ENCODE measurements around the gene ARID1B. TPM values are rescaled to one million over a fixed set of nuclear protein-coding genes. Genes with fewer than 3 reads are reported as not detected.

ARID1B gene
- total and polyA plus RNA-seq, 4 donors = 7.0 to 49.0 (median 24.2) TPM

DNA sequence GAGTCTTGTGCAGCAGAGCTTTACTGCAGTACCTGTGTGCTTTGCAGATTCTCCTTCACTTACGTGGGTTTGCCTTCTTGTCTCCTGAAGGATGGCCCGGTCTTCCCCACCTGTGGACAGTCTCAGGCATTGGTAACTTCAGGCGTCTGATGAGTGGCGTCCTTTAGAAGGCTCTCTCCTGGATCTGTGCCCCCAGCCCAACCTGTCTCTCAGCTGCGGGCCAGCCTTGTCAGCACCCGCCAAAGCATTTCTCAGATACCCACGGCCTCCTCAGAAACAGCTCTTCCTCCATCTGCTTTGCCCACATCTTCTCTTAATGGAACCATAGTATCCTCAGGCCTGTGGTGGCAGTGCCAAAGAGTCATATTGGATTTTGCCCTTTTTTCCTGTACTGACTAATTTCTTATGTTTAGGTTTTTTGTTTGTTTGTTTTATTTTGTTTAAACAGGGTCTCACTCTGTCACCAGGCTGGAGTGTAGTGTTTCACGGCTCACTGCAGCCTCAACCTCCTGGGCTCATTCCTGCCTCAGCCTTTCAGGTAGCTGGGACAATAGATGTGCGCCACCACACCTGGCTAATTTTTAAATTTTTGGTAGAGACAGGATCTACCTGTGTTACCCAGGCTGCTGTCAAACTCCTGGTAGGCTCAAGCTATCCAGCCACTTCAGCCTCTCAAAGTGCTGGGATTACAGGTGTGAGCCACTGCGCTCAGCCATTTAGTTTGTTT, 96.6 kb downstream of the ARID1B start:
- no peaks in the 10 kb centered on the region for H3K27me3 ChIP-seq (ENCODE audit: control insufficient read depth in 4 of 4, insufficient read depth in 4 of 4, low read length in 3 of 4)
- H3K9ac ChIP-seq (ENCODE audit: low read depth in 1 of 2, low read length in 2 of 2) = no peak overlapping the region
- TF ChIP-seq YY1 (IDR thresholded peaks at IDR 0.05) (no peak), EGR1 (IDR thresholded peaks at IDR 0.05; ENCODE audit: low read depth in 2 of 2) (no peak), FOXA2 (IDR thresholded peaks at IDR 0.05) (no peak), RAD21 (IDR thresholded peaks at IDR 0.05) (no peak)
- TF ChIP-seq, protein P1, sequence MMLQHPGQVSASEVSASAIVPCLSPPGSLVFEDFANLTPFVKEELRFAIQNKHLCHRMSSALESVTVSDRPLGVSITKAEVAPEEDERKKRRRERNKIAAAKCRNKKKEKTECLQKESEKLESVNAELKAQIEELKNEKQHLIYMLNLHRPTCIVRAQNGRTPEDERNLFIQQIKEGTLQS (IDR thresholded peaks at IDR 0.05) = no peak
- TF ChIP-seq, protein P2, sequence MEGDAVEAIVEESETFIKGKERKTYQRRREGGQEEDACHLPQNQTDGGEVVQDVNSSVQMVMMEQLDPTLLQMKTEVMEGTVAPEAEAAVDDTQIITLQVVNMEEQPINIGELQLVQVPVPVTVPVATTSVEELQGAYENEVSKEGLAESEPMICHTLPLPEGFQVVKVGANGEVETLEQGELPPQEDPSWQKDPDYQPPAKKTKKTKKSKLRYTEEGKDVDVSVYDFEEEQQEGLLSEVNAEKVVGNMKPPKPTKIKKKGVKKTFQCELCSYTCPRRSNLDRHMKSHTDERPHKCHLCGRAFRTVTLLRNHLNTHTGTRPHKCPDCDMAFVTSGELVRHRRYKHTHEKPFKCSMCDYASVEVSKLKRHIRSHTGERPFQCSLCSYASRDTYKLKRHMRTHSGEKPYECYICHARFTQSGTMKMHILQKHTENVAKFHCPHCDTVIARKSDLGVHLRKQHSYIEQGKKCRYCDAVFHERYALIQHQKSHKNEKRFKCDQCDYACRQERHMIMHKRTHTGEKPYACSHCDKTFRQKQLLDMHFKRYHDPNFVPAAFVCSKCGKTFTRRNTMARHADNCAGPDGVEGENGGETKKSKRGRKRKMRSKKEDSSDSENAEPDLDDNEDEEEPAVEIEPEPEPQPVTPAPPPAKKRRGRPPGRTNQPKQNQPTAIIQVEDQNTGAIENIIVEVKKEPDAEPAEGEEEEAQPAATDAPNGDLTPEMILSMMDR (IDR thresholded peaks at IDR 0.05; ENCODE audit: low read depth, low read length, missing input control) = no peak
- TF ChIP-seq, protein P3, sequence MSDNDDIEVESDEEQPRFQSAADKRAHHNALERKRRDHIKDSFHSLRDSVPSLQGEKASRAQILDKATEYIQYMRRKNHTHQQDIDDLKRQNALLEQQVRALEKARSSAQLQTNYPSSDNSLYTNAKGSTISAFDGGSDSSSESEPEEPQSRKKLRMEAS (IDR thresholded peaks at IDR 0.05) = no peak
- no peaks in the 10 kb centered on the region for H3K36me3 ChIP-seq (ENCODE audit: control insufficient read depth in 4 of 4, insufficient read depth in 3 of 4, low read depth in 1 of 4, low read length in 3 of 4)
- peaks cover 3 to 17% (median 9%) of the 10 kb centered on the region in 4 donors for H3K4me1 ChIP-seq (ENCODE audit: control insufficient read depth in 4 of 4, insufficient read depth in 4 of 4, low read length in 3 of 4)
- H3K9me3 ChIP-seq (ENCODE audit: control insufficient read depth in 4 of 4, low read length in 3 of 4) = no peaks in the 10 kb centered on the region
- DNase-seq (ENCODE audit: low spot score) = no peak
- H3K27ac ChIP-seq (ENCODE audit: low read depth in 1 of 2, low read length in 2 of 2) = no peak overlapping the region
- 88% methylated on average over 10 of the region's 10 CpGs for WGBS
- no peak overlapping the region for H3K4me3 ChIP-seq (ENCODE audit: low read depth in 1 of 3, low read length in 3 of 3)

DNA sequence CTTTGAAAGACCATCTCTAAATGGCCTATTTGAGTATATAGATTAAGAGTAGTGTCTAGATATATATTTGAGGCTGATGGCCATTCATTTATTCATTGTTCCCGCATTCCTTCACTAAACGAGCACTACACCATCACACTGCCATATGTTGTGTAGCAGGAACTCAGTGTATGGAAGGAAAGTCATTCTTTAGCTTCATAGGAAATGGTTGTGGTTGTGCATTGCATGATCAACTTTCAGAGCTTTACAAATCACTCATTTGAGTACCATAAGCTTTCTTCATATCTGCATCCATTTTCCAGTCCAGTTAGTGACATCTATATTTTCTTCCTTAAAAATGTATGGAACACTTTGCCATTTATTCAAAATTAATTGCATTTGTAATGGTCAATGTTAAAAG, 97.9 kb downstream of the ARID1B start:
- TF ChIP-seq TAF1 (conservative IDR thresholded peaks at IDR 0.05) (no peak), NR2F2 (IDR thresholded peaks at IDR 0.05) (no peak), RXRA (IDR thresholded peaks at IDR 0.05) (no peak), JUND (IDR thresholded peaks at IDR 0.05) (no peak), HNF4G (IDR thresholded peaks at IDR 0.05) (no peak), FOXA2 (IDR thresholded peaks at IDR 0.05) (no peak), GABPA (IDR thresholded peaks at IDR 0.05 in 1 of 2, conservative IDR thresholded peaks at IDR 0.05 in 1 of 2) (no peak), EGR1 (IDR thresholded peaks at IDR 0.05; ENCODE audit: low read depth in 2 of 2) (no peak), HNF4A (conservative IDR thresholded peaks at IDR 0.05) (no peak), YY1 (IDR thresholded peaks at IDR 0.05) (no peak), RAD21 (IDR thresholded peaks at IDR 0.05) (no peak), FOXA1 (IDR thresholded peaks at IDR 0.05) (no peak), SP1 (IDR thresholded peaks at IDR 0.05) (no peak)
- TF ChIP-seq, protein P4, sequence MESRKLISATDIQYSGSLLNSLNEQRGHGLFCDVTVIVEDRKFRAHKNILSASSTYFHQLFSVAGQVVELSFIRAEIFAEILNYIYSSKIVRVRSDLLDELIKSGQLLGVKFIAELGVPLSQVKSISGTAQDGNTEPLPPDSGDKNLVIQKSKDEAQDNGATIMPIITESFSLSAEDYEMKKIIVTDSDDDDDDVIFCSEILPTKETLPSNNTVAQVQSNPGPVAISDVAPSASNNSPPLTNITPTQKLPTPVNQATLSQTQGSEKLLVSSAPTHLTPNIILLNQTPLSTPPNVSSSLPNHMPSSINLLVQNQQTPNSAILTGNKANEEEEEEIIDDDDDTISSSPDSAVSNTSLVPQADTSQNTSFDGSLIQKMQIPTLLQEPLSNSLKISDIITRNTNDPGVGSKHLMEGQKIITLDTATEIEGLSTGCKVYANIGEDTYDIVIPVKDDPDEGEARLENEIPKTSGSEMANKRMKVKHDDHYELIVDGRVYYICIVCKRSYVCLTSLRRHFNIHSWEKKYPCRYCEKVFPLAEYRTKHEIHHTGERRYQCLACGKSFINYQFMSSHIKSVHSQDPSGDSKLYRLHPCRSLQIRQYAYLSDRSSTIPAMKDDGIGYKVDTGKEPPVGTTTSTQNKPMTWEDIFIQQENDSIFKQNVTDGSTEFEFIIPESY (IDR thresholded peaks at IDR 0.05) = no peak
- TF ChIP-seq, protein P3 (IDR thresholded peaks at IDR 0.05) = no peak
- TF ChIP-seq, protein P2 (IDR thresholded peaks at IDR 0.05; ENCODE audit: low read depth, low read length, missing input control) = no peak
- TF ChIP-seq, protein P1 (IDR thresholded peaks at IDR 0.05) = no peak
- TF ChIP-seq, protein P5, sequence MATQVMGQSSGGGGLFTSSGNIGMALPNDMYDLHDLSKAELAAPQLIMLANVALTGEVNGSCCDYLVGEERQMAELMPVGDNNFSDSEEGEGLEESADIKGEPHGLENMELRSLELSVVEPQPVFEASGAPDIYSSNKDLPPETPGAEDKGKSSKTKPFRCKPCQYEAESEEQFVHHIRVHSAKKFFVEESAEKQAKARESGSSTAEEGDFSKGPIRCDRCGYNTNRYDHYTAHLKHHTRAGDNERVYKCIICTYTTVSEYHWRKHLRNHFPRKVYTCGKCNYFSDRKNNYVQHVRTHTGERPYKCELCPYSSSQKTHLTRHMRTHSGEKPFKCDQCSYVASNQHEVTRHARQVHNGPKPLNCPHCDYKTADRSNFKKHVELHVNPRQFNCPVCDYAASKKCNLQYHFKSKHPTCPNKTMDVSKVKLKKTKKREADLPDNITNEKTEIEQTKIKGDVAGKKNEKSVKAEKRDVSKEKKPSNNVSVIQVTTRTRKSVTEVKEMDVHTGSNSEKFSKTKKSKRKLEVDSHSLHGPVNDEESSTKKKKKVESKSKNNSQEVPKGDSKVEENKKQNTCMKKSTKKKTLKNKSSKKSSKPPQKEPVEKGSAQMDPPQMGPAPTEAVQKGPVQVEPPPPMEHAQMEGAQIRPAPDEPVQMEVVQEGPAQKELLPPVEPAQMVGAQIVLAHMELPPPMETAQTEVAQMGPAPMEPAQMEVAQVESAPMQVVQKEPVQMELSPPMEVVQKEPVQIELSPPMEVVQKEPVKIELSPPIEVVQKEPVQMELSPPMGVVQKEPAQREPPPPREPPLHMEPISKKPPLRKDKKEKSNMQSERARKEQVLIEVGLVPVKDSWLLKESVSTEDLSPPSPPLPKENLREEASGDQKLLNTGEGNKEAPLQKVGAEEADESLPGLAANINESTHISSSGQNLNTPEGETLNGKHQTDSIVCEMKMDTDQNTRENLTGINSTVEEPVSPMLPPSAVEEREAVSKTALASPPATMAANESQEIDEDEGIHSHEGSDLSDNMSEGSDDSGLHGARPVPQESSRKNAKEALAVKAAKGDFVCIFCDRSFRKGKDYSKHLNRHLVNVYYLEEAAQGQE (IDR thresholded peaks at IDR 0.05) = no peak
- Histone ChIP-seq H3K4me3 (ENCODE audit: low read depth in 1 of 3, low read length in 3 of 3) (no peak overlapping the region), H3K9me3 (ENCODE audit: control insufficient read depth in 4 of 4, low read length in 3 of 4) (no peaks in the 10 kb centered on the region), H3K36me3 (ENCODE audit: control insufficient read depth in 4 of 4, insufficient read depth in 3 of 4, low read depth in 1 of 4, low read length in 3 of 4) (no peaks in the 10 kb centered on the region), H3K4me1 (ENCODE audit: control insufficient read depth in 4 of 4, insufficient read depth in 4 of 4, low read length in 3 of 4) (peaks cover 3 to 17% (median 9%) of the 10 kb centered on the region in 4 donors), H3K27ac (ENCODE audit: low read depth in 1 of 2, low read length in 2 of 2) (no peak overlapping the region), H3K9ac (ENCODE audit: low read depth in 1 of 2, low read length in 2 of 2) (no peak overlapping the region), H3K27me3 (ENCODE audit: control insufficient read depth in 4 of 4, insufficient read depth in 4 of 4, low read length in 3 of 4) (no peaks in the 10 kb centered on the region)
- no peak for DNase-seq (ENCODE audit: low spot score)
- WGBS = 93% methylated on average over 2 of the region's 2 CpGs

All from liver (tissue), 9 donors.